Measurements from ENCODE around the gene PTCH2.
A peak's percentile ranks its signal among the peaks of the same experiment; 100 is the strongest.

- TF ChIP-seq CTCF (IDR thresholded peaks at IDR 0.05) (no peak), POLR2A (IDR thresholded peaks at IDR 0.05) (peak; percentile 89 to 95)
Measured at GRCh38 chr1:44775078-44775929, 67.7 kb downstream of the PTCH2 start, which contains the start of gene RPS8.

Measured in Peyer's patch (tissue), 4 donors.